ENCODE measurements around the gene KDM4B. TPM values are rescaled to one million over a fixed set of nuclear protein-coding genes. Genes with fewer than 3 reads are reported as not detected.

The KDM4B gene
- total RNA-seq, 1 experiment from 2014 or later, result 43.7 TPM

- Histone ChIP-seq H2BK20ac (ENCODE audit: low read depth, low read length, poor library complexity, severe bottlenecking) (no peak overlapping the region), H2BK15ac (ENCODE audit: low read depth, low read length) (no peak overlapping the region), H4K8ac (replicated peaks; ENCODE audit: insufficient read length, low read depth, low read length) (no peak overlapping the region), H2AK5ac (ENCODE audit: insufficient read length, low read length) (no peak overlapping the region), H2BK5ac (ENCODE audit: insufficient read length, low read length) (no peak overlapping the region), H4K91ac (ENCODE audit: insufficient read length, low read depth, low read length) (no peak overlapping the region), H3K18ac (ENCODE audit: insufficient read length, low read depth, low read length) (no peak overlapping the region), H3K9me3 (ENCODE audit: control insufficient read depth, low read depth, low read length) (no peaks in the 10 kb centered on the region), H2BK120ac (ENCODE audit: low read depth, low read length, poor library complexity, severe bottlenecking) (no peak overlapping the region), H3K79me1 (ENCODE audit: insufficient read depth, low read depth, low read length, poor library complexity, severe bottlenecking) (no peaks in the 10 kb centered on the region), H3K23ac (ENCODE audit: insufficient read length, low read depth, low read length) (no peak overlapping the region), H2BK12ac (ENCODE audit: insufficient read length, low read depth, low read length) (no peak overlapping the region), H3K27ac (ENCODE audit: insufficient read length, low read depth, low read length) (no peak overlapping the region), H3K9ac (ENCODE audit: extremely low read depth, insufficient read length, low read length) (no peak overlapping the region), H3K4ac (ENCODE audit: low read depth, low read length) (no peak overlapping the region), H3K4me2 (ENCODE audit: insufficient read depth, insufficient read length, low read length) (no peak overlapping the region), H3K79me2 (ENCODE audit: insufficient read depth, low read length) (no peaks in the 10 kb centered on the region), H2AFZ (ENCODE audit: low read length) (no peak overlapping the region), H3T11ph (ENCODE audit: low read length) (no peak overlapping the region), H3K56ac (ENCODE audit: insufficient read length, low read depth, low read length) (no peak overlapping the region), H4K20me1 (ENCODE audit: control insufficient read depth, insufficient read depth, insufficient read length) (no peaks in the 10 kb centered on the region), H3K4me1 (ENCODE audit: insufficient read depth, low read length) (no peaks in the 10 kb centered on the region), H3K14ac (ENCODE audit: insufficient read depth, low read length) (no peak overlapping the region; the same call in 1 of the 2 replicates), H4K5ac (ENCODE audit: insufficient read length, low read depth, low read length) (no peak overlapping the region), H3K23me2 (ENCODE audit: insufficient read length, low read depth, low read length, poor library complexity, severe bottlenecking) (no peaks in the 10 kb centered on the region), H3K27me3 (ENCODE audit: insufficient read depth, low read length) (no peaks in the 10 kb centered on the region)
- Mint-ChIP-seq H3K27ac (no peak overlapping the region), H3K9me3 (peaks cover 16 to 20% of the 10 kb centered on the region in 2 experiments), H3K36me3 (ENCODE audit: insufficient read depth in 1 of 3, low read depth in 3 of 3) (peaks cover 24 to 31% (median 28%) of the 10 kb centered on the region in 3 experiments), H3K4me3 (no peak overlapping the region), H3K4me1 (peaks cover 11 to 20% of the 10 kb centered on the region in 2 experiments), H3K27me3 (ENCODE audit: low read depth) (no peaks in the 10 kb centered on the region; the same call in 1 of the 2 replicates)
- TF ChIP-seq, protein P1, sequence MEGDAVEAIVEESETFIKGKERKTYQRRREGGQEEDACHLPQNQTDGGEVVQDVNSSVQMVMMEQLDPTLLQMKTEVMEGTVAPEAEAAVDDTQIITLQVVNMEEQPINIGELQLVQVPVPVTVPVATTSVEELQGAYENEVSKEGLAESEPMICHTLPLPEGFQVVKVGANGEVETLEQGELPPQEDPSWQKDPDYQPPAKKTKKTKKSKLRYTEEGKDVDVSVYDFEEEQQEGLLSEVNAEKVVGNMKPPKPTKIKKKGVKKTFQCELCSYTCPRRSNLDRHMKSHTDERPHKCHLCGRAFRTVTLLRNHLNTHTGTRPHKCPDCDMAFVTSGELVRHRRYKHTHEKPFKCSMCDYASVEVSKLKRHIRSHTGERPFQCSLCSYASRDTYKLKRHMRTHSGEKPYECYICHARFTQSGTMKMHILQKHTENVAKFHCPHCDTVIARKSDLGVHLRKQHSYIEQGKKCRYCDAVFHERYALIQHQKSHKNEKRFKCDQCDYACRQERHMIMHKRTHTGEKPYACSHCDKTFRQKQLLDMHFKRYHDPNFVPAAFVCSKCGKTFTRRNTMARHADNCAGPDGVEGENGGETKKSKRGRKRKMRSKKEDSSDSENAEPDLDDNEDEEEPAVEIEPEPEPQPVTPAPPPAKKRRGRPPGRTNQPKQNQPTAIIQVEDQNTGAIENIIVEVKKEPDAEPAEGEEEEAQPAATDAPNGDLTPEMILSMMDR (conservative IDR thresholded peaks at IDR 0.05), result no peak
- WGBS (ENCODE audit: extremely low coverage, insufficient read length, low lambda C conversion rate), result no CpG with 5 or more reads among the region's 19 CpGs
- DNase-seq, result no peak
Measured at GRCh38 chr19:5064896-5065295, 96.0 kb downstream of the KDM4B start.
